GM12801 (cell line): ENCODE results near the gene MAT2A.

Experiments
- TF ChIP-seq, protein P1 (sequence below): IDR thresholded peaks from one replicate; pipeline ENCODE4 v1.5.1; 2011; ENCODE audit warnings: control low read depth; ENCODE audit not compliant: insufficient read length; ENCODE audit errors: extremely low read depth

MAT2A gene

GRCh38 chr2:85537600-85538506, 1.1 kb upstream of the MAT2A start:
- TF ChIP-seq, protein P1, sequence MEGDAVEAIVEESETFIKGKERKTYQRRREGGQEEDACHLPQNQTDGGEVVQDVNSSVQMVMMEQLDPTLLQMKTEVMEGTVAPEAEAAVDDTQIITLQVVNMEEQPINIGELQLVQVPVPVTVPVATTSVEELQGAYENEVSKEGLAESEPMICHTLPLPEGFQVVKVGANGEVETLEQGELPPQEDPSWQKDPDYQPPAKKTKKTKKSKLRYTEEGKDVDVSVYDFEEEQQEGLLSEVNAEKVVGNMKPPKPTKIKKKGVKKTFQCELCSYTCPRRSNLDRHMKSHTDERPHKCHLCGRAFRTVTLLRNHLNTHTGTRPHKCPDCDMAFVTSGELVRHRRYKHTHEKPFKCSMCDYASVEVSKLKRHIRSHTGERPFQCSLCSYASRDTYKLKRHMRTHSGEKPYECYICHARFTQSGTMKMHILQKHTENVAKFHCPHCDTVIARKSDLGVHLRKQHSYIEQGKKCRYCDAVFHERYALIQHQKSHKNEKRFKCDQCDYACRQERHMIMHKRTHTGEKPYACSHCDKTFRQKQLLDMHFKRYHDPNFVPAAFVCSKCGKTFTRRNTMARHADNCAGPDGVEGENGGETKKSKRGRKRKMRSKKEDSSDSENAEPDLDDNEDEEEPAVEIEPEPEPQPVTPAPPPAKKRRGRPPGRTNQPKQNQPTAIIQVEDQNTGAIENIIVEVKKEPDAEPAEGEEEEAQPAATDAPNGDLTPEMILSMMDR, result no peak

DNA sequence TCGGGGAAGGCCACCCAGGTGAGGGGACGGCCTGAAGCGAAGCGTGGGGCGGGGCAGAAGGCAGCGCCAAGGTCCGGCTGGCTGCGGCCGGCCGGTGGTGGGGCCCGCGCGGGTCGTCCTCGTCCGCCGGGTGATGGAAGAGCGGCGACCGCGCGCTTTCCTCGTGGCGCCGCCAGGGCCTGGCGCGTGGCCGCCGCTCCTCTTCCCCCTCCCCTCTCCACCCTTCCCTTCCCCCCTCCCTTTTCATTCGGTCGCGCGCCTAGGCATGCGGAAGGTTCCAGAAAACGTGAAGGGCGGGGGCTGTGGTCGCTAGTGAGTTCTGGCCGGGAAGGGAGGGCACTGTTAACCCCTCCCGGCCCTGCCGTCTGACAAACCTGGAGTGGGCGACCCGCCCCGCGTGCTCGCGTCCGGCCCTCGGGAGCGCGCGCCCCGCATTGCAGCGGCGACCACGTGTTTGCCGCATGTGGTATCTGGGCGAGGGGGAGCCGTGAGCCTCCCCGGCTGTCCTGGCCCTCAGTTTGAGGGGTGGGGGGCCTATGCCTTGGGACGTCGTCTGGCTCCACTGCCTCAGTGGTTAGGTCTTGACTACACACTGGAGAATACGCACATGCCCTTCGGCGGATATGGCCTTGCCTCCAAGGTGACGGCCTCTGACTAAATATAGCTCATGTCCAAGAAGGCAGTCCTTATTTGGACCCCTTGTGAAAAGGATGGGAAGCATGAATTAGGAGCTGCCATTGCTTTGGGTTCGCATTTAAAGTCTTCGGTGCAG, 579 bp downstream of the MAT2A start:
- TF ChIP-seq, protein P1, result no peak

DNA sequence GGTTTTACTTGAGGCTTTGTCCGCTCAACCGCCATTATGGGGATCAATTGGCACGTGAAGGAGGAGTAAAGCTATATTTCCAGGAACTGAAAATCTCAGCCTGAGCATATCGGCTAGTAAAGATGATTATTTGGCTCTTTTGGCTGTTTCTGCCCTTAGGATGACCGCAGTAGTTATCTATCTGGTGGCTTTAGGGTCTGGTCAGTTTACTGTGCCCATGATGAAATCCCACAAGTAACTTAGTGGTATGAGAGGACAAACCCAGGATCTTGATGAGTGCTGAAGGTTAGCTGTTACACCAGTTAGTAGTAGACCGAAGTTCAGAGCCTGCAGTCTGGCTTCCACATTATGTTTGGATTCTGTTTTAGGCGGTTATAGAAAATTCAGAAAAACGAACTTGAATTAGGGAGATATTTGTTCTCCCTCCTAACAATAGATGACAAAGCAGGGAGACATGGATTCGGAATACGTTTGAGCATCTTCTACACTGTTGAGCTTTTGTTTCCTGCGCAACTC, 1.2 kb downstream of the MAT2A start:
- TF ChIP-seq, protein P1, result no peak

DNA sequence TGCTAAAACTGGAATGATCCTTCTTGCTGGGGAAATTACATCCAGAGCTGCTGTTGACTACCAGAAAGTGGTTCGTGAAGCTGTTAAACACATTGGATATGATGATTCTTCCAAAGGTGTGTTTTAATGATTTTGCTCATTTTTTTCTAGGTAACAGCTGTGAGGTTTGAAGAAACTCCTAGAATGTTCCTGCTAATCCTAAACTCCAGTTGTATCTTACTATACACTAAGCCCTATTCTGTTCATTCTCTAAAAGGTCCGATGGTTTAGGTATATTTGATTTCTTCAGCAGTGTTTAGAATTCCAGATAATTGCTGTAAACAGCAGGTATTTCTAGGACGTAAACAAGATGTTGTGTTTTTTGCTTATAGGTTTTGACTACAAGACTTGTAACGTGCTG, 2.3 kb downstream of the MAT2A start:
- TF ChIP-seq, protein P1, result no peak

- TF ChIP-seq, protein P1, result no peak
Measured at GRCh38 chr2:85541753-85542457, 2.9 kb downstream of the MAT2A start.

- TF ChIP-seq, protein P1, result no peak
Measured at GRCh38 chr2:85542777-85543176, 3.8 kb downstream of the MAT2A start.
